Tibial nerve (tissue), 3 donors: ENCODE measurements around the gene GINS2.

Experiments used
- CTCF ChIP-seq, 5 experiments: fragments of 200-600 bp in 3 of 5; fragments of 450-650 bp in 2 of 5; sonication (generic) in 3 of 5; IDR thresholded peaks; one replicate each; pipeline ENCODE4 v1.5.1; 2016 to 2019; ENCODE audit warnings: antibody characterized with exemption in 5 of 5, mild to moderate bottlenecking in 3 of 5, moderate library complexity in 2 of 5
- POLR2A ChIP-seq, 2 donors: fragments of 450-650 bp; IDR thresholded peaks; one replicate each; pipeline ENCODE4 v1.6.1; 2017; ENCODE audit warnings: antibody characterized with exemption in 2 of 2, mild to moderate bottlenecking in 2 of 2, moderate library complexity in 2 of 2

GRCh38 chr16:85730186-85730465, 41.4 kb upstream of the GINS2 start:
- no peak for TF ChIP-seq POLR2A (IDR thresholded peaks at IDR 0.05)
- TF ChIP-seq CTCF (IDR thresholded peaks at IDR 0.05) = no peak
